ENCODE data around the gene LAG3.

The LAG3 gene

DNA sequence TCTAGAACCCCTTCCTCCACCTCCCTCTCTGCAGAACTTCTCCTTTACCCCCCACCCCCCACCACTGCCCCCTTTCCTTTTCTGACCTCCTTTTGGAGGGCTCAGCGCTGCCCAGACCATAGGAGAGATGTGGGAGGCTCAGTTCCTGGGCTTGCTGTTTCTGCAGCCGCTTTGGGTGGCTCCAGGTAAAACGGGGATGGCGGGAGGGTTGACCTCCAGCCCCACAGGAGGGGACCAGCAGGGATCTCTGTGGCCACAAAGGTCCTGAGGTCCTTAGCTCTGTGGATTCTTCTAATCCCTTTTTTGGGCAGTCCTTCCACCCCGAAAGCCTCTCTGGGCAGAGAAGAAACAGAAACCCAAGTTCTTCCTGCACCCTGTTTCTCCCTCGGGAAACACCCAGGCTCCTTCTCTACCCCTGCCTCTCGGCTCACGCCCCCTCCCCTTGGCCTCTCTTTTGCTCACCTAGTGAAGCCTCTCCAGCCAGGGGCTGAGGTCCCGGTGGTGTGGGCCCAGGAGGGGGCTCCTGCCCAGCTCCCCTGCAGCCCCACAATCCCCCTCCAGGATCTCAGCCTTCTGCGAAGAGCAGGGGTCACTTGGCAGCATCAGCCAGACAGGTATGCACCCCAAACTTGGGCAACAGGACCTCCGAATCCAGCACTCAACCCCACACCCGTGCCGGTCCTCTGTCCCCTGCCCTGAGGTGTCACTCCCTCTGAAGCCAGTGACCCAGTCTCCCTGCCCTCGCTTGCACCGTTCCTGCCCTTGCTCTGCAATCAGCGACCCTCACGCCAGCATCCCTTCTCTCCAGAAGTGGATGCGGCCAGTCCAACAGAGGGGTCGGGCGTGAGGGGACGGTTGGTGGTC, 638 bp downstream of the LAG3 start:
- DNase-seq (no peak), ATAC-seq (no peak)

DNA sequence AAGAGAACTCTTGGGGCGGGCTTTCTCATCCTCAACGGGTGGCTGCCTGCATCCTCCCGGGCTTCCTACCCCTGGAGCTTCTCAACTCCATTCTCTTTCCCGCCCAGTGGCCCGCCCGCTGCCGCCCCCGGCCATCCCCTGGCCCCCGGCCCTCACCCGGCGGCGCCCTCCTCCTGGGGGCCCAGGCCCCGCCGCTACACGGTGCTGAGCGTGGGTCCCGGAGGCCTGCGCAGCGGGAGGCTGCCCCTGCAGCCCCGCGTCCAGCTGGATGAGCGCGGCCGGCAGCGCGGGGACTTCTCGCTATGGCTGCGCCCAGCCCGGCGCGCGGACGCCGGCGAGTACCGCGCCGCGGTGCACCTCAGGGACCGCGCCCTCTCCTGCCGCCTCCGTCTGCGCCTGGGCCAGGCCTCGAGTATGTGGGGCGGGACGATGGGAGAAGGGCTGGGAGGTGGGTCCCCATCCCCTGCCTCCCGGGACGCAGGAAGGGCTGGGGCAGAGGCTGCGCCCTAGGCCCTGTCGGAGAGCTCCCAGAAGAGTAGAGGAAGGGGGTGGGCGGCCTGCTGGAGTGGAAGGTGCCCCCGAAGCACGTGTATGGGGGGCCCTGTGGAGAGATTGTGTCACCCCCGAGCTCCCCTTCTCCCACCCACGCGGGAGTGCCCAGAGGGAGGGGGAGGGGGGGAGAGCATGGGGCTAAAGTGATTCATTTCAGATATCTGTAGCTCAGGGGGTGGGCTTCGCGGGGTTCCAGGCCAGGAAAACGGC, 1.5 kb downstream of the LAG3 start:
- DNase-seq (peak; percentile 89), ATAC-seq (peak; percentile 42)

DNA sequence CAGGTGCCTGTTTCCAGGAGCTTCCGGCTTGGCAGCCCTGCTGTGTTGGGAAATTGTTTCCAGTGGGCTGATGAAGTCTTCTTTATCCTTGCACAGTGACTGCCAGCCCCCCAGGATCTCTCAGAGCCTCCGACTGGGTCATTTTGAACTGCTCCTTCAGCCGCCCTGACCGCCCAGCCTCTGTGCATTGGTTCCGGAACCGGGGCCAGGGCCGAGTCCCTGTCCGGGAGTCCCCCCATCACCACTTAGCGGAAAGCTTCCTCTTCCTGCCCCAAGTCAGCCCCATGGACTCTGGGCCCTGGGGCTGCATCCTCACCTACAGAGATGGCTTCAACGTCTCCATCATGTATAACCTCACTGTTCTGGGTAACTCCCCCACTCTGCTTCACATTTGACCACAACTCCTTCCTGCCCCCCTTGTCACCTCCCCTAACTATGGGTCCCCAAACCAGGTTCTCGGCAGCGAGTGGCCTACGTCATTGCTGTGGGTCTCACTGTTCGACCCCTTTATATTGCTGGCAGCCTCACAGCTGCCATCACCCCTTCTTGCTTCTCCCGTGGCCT, 2.3 kb downstream of the LAG3 start:
- peak; percentile 48 for ATAC-seq
- DNase-seq = peak; percentile 58

DNA sequence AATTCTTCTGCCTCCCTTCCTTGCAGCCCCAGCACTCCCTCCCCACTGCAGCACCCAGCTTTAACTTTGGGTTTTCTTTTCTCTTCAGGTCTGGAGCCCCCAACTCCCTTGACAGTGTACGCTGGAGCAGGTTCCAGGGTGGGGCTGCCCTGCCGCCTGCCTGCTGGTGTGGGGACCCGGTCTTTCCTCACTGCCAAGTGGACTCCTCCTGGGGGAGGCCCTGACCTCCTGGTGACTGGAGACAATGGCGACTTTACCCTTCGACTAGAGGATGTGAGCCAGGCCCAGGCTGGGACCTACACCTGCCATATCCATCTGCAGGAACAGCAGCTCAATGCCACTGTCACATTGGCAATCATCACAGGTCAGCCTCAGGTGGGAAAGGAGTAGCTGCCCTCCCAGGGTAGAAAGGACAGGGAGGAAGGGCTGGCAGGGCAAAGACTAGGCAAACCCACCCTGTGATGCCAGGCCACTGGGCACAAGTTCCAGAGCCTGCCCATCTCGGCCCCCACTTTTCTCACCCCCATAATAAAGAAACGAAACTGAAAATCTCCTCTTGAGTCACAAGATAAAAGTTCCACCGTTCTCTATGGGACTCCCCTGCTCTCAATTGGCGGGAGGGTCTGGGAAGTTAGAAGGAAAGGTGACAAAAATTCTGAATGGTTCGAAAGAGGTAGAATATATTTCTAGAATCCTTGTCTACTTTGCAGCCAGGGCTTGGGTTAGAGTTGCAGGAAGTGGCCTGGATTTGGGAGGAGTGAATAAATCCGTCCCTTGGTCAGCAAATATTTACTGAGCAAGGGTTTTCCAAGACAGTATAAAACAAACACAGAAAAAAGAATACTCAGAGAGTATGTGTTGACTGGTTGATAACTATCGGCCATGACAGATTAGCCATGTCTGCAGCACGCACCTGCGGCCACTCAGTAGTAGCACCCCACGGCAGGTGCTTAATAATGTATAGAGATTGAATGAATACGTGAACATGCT, 3.2 kb downstream of the LAG3 start:
- ATAC-seq (no peak), DNase-seq (no peak)

DNA sequence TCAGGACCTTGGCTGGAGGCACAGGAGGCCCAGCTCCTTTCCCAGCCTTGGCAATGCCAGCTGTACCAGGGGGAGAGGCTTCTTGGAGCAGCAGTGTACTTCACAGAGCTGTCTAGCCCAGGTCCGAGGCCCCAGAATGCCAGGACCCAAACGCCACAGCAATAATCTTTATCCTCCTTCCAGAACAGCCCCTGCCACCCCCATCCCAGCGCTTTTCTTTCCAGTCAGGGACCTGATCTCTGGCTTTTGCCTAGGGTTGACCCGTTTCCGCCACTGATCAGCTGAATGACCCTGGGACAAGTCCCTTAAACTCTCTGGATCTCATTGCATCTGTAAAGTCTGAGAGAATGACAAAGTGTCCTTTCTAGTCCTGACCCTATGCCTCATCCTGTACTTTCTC, 5.1 kb downstream of the LAG3 start:
- no peak for DNase-seq
- no peak for ATAC-seq

DNA sequence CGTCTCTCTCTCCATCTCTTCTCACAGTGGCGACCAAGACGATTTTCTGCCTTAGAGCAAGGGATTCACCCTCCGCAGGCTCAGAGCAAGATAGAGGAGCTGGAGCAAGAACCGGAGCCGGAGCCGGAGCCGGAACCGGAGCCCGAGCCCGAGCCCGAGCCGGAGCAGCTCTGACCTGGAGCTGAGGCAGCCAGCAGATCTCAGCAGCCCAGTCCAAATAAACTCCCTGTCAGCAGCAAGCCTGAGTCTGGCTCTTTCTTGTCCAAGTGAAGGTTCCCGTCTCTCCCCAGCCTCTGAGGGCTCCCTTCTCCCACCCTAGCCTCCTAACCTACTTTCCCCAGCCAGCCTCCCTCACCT, 5.9 kb downstream of the LAG3 start:
- ATAC-seq (no peak), DNase-seq (no peak)

DNA sequence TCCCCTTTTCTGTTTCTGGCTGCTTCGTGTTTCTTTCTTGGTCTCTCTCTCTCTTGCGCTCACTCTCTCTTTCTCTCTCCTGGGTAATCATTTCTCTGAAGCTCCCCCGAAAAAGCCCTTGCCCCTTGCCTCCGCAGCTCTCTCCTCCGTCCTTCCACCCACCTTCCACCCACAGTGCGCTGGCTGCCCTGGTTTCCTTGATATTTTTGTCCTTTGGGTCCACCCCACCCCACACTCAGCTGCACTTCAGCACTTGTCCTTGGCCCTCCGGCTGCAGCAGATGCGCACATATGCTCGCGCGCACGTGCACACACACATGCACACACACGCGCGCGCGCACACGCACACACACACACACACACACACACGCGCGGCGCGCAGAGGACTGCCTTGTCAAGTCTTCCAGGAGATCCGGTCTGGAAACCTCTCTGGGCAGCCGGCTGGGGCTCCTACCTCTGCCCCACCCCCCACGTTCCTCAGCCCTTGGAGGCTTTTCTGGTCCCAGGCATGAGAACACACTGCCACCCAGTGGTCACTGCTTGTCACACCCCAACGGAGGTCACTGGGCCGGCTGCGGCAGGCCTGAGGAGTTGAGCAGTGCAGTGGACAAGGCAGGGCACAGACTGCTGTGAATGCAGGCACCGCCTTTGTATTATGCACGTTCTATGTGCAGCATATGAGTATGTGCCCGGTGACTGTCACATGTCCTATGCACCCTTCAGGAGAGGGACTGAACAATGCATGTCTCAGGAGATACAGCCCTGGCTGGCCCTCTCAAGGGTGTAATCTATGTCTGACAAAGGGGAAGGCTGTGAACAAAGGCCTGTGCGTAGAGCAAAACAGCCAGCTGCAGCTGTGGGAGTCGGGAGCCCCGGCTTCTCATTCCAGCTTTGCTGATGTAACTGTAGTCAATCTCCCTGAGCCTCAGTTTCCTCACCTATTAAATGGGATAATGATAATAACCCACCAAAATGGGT, 6.5 kb downstream of the LAG3 start:
- DNase-seq = peak; percentile 93

DNA sequence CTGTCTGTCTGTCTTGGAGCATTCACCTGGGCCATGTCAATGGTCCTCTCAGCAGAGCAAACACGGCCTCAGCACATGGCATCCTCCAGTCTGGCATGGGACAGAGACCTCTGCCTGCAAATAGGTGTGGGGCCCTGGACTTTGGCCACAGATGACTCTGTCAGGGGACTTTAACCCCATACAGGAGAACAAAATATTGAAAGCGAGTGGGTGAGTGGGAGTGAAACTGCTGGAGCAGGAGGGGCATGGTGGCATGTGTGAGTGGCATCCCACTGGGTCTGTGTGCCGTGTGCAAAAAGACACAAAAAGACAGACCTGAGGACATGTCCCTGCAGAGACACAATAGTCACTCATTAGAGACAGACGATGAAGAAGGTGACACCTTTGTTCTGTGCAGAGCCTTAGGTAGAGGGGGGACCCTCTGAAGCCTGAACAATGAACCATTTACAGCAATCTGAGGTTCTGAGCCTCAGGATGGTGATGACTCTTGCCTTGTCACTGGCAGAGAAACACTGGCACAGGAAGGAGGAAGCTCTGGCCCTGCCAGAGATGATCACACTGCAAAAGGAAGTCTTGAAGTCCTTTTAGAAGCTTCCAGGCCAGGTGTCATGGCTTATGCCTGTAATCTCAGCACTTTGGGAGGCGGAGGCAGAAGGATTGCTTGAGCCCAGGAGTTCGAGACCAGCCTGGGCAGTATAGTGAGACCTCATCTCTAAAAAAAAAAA, 7.5 kb downstream of the LAG3 start:
- DNase-seq (no peak), ATAC-seq (peak; percentile 26)

More for the DNA sequence above, 6.5 kb downstream of the LAG3 start:
- ATAC-seq = peak; percentile 41

DNA sequence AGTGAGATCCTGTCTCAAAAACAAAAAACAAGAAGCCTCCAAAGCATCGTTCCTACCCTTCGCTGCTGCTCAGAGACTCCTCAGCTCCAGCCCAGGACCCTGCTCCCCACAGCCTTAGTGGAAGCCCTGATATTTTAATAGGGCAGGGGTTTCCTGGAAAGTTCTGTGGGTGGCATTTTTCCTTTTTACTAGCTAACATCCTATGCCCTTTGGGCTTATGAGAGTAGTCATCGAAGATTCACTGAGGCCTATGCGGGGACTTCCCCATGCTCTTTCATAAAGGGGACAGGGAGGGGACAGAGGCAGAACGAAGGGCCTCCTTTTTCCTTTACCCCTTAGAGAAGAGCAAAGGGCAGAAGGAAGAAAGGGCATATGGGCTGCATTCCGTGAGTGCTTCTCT, 8.3 kb downstream of the LAG3 start:
- ATAC-seq (peak; percentile 80), DNase-seq (peak; percentile 64)

DNA sequence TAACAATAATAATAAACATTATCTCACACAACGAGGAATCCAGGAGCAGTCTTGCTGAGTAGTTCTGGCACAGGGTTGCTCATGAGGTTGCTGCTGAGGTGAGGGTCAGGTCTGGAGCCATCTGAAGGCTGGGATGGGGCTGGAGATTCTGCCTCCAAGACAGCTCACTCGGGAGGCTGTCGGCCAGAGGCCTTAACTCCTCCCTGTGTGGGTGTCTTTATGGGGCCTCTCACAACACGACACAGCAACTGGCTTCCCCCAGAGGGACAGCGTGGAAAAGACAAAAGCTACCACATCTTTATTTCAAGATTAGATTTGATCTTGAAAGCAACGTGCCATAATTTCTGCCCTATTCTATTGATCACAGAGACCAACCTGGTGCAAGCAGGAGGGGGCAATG, 9.8 kb downstream of the LAG3 start:
- ATAC-seq = no peak
- no peak for DNase-seq

DNA sequence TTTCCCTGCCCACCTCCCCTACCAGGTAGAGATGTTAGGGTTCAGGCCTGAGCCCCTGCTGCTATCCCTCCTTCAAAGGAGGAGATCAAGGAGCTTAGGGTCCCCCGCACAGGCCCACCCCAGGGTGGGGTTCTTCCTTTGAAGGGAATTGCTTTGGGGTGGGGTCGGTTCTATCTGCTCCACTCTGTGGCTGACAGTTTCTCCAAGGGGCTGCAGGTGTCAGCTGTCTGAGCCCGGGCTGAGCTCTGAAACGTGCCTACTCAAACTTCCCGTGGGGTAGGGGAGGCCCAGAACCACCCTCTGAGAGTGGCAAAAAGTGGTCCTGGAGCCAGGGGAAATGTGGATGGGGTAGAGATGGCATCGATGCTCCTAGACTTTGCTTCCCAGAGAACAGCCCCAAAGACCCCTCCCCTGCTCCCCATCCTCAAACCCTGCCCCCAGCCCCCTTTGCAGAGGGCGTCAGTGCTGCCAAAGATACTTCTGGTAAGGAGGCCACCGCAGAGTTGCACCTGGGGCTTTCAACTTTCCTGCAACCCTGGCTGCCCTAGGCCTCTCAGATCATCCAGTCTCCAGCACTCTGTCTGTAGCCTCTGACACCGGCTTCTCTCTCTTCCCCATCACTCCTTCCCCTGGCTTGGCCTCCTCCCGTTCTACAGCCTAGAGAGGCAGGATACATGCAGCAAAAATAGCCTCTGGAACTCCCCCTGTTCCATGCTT, 10.7 kb downstream of the LAG3 start:
- DNase-seq = no peak
- ATAC-seq = no peak

DNA sequence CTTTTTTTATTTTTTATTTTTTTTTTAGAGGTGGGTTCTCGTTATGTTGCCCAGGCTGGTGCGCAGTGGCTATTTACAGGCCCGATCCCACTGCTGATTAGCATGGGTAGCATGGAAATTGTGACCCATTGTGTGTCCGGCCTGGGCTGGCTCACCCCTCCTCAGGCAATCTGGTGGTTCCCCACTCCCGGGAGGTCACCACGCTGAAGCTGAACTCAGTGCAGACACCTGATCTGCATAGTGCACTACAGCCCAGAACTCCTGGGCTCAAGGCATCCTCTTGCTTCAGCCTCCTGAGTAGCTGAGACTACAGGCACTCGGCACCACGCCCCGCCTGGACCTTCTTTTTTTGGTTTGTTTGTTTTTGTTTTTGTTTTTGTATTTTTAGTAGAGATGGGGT, 11.5 kb downstream of the LAG3 start:
- DNase-seq = no peak
- ATAC-seq = no peak

DNA sequence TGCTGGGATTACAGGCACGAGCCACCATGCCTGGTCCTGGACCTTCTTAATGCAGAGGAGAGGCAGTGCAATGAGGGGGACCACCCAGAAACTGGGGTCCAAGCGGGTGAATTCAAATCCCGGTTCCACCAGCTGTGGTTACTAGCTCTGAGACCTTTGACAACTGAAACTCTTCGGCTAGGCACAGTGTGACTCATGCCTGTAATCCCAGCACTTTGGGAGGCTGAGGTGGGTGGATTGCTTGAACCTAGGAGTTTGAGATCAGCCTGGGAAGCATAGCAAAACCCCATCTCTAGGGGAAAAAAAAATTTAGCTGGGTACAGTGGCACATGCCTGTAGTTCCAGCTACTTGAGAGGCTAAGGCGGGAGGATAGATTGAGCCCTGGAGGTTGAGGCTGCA, 12.0 kb downstream of the LAG3 start:
- ATAC-seq (no peak), DNase-seq (no peak)

DNA sequence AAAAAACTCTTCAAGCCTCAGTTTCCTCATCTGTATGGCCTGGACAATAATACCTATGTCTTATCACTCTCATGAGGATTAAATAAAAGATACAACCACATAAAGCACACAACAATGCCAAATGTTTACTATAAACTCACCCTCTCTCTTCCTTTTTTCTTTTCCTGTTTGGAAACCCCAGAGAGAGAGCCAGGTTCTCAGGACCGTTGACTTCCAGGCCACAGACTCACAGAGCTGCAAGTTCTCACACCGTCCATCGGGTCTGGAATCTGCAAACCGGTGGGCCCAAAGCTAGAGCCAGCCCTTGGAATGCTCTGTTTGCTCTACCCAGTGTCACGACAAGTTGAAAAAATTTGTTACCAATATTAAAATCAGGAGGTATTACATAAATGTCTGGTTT, 12.4 kb downstream of the LAG3 start:
- DNase-seq = no peak
- ATAC-seq = no peak

DNA sequence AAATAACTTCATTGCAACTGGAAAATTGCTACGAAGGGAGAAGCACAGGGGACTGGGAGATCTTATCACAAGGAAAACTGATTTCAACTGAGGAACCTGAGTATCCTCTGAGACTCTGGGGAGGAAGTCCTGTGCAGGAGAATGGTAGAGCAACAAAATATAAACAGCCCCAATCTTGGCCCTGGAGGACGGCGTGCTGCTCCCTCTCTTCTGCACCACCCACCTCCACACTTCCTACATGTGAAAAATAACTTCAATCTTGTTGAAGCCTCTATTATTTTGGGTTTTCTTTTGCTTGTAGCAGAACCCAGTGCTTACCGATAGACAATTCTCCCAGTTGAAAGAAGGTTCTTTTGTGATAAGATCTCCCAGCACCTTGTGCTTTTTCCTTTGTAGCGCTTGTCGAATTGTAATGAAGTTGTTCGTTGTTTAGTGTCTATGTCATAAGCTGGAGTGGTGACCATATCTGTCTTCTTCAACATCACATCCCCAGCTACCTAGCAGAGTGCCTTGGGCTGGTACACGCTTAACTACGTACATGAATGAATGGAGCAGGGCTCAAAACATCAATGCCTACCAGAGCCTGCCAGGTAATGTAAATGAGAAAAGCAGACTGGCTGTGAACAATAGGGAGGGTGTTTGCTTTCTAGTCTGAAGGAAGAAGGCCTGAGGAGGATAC, 14.2 kb downstream of the LAG3 start:
- DNase-seq (no peak), ATAC-seq (no peak)

DNA sequence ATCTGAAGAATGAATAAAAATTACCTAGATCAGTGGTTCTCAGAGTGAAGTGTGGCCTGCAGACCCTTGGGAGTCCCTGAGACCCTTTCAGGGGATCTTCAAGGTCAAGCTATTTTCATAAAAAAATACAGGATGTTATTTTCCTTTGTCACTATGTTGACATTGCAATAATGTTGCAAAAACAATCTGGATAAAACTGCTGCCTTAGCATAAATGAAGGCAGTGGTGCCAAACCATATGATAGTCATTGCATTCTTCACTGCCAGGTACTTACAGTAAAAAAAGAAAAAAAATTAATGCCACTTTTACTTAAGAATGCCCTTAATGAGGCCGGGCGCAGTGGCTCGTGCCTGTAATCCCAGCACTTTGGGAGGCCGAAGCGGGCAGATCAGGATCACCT, 15.0 kb downstream of the LAG3 start:
- ATAC-seq (no peak), DNase-seq (no peak)

DNA sequence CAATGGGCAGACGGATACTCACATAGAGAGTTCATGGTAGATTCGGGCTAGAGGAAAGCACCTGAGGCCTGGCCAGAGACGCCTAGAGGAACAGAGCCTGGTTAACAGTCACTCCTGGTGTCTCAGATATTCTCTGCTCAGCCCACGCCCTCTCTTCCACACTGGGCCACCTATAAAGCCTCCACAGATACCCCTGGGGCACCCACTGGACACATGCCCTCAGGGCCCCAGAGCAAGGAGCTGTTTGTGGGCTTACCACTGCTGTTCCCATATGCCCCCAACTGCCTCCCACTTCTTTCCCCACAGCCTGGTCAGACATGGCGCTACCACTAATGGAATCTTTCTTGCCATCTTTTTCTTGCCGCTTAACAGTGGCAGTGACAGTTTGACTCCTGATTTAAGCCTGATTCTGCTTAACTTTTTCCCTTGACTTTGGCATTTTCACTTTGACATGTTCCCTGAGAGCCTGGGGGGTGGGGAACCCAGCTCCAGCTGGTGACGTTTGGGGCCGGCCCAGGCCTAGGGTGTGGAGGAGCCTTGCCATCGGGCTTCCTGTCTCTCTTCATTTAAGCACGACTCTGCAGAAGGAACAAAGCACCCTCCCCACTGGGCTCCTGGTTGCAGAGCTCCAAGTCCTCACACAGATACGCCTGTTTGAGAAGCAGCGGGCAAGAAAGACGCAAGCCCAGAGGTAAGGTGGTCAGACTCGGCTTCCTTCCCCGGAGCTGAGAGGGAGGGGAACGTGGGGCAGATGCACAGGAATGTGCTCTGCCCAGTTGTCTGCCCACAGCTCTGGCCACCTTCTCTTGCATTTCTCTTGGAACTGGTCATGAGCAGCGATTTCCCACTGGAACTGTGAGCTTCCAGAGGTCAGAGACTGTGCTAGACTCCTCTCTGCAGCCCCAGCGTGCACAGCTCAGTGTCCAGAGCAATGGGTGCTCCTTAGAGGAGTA, 16.9 kb downstream of the LAG3 start, which contains the start of gene CD4:
CD4 (plus strand) TSS at position 557 of the 953 bp plus-strand sequence. CDS start 10,611 bp downstream, outside the sequence.
- DNase-seq = peak; percentile 68
- peak; percentile 72 for ATAC-seq
